Nucleus accumbens (tissue), 56 donors: ENCODE results near the gene F2R.
"Not testable (repeated sequence)": the region's sequence is repeated elsewhere in the genome, so short reads cannot be mapped to it uniquely, and the experiment has no call there.

ENCODE experiments used
- DNase-seq, 56 donors: peaks; one replicate each; lab custom pipeline; 2025; lab: John Stamatoyannopoulos, UW

The F2R gene

GRCh38 chr5:76717222-76718083 is 1.5 kb downstream of the F2R start:
- DNase-seq, result no peak

- DNase-seq, result no peak
Measured at GRCh38 chr5:76718381-76718832, 2.5 kb downstream of the F2R start.

DNA sequence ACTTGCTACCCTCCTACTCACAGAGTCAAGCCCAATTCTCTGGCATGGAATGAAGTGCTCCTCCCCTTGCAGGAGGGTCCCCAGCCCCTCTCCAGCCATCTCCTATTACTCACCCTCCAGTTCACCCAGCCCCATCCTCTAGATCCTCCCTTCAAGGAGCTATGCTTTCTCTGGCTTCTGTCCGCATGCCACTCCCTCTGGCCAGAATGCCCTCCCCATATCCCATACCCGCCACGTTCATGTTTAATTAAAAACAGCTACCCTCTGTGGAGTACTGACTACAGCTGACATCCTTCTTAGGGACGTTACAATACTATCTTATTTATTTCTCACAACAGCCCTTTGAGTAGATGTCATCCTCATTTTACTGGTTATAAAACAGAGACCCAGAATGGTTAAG is 3.0 kb downstream of the F2R start:
- DNase-seq, result no peak

DNA sequence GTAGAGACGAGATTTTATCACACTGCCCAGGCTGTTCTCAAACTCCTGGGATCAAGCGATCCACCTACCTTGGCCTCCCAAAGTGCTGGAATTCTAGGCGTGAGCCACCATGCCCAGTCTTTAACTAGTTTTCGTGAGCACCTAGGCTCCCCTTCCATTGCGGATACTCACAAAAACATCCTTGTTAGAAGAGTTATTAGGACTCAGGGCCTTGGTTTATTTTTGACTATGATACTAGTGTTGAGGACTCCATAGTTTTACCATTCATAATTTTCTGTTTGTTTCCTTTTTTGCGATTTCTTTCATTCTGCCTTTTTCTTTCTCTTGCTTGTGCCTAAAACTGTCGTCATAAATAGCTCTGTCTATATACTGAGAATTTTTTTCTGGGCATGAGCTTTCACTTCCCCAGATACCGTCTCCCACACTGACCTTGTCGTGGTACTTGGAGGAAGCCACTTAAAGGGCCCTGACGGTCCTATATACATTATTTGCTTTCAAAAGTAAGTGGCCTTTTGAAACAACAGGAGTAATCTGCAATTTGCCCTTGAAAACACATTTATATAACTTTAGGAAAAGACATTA is 5.2 kb downstream of the F2R start:
- no peak for DNase-seq

GRCh38 chr5:76723266-76723665 is 7.3 kb downstream of the F2R start:
- DNase-seq, result no peak

DNA sequence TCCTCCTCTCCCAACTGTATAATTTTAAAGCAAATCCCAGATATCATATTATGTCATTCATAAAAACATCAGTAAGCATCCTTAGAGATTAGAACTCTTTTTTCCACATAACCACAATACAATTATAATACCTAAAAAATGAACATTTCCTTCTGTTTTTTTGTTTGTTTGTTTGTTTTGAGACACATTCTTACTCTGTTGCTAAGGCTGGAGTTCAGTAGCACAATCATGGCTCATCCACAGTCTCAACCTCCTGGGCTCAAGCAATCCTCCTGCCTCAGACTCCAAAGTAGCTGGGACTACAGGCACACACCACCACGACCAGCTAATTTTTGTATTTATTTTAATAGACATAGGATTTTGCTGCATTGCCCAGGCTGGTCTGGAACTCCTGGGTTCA is 8.0 kb downstream of the F2R start:
- no peak for DNase-seq

DNA sequence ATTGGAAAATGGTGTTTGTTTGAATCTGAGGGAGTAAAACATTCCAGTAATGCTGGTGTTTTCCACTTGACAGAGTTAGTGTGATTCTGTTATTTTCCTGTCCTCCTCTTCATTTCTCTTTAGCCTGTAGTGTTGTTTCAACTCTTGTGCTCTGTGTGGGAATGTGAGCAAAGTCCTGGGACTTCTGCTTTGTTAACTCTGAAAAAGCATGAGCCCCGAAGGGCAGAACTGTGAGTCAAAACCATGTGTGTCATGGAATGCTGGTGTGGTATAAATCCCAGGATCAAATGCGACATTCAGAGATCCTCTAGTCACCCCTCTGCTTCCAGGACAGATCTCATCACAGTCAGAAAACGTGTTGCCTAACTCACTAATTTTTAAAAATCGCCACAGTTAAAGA is 8.9 kb downstream of the F2R start:
- DNase-seq, result no peak

- DNase-seq, result no peak
Measured at GRCh38 chr5:76728965-76729364, 13.0 kb downstream of the F2R start.

DNA sequence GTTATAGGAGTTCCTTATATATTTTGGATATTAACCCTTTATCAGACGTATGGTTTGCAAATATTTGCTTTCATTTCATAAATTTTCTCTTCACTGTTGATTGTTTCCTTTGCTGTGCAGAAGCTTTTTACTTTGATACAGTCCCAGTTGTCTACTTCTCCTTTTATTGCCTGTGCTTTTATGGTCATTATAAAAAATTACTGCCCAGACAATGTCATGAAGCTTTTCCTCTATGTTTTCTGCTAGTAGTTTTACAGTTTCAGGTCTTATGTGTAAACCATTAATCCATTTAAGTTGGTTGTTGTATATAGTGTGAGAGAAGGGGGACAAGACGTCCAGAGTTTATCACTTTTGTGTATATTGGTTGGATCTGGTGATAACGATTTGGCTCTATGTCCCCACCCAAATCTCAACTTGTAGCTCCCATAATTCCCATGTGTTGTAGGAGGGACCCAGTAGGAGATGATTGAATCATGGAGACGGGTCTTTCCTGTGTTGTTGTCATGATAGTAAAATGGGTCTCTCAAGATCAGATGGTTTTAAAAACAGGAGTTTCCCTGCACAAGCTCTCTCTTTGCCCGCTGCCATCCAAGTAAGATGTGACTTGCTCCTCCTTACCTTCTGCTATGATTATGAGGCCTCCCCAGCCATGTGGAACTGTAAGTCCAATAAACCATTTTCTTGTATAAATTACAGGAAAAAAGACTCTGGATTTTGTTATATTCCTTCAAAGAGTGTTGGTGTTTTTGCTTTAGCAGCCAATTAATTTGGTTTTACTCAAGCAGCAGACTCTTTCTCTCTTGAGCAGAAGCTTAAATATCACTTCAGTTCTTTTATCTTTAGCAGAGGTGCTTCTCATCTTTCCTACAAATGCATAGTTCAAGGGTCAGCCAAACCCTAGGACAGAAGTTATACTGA is 13.7 kb downstream of the F2R start:
- no peak for DNase-seq

DNA sequence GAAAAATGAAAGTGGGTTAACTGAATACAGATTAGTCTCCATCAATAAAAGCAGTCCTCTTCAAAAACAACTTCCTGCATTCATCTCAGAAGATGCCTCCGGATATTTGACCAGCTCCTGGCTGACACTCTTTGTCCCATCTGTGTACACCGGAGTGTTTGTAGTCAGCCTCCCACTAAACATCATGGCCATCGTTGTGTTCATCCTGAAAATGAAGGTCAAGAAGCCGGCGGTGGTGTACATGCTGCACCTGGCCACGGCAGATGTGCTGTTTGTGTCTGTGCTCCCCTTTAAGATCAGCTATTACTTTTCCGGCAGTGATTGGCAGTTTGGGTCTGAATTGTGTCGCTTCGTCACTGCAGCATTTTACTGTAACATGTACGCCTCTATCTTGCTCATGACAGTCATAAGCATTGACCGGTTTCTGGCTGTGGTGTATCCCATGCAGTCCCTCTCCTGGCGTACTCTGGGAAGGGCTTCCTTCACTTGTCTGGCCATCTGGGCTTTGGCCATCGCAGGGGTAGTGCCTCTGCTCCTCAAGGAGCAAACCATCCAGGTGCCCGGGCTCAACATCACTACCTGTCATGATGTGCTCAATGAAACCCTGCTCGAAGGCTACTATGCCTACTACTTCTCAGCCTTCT is 16.6 kb downstream of the F2R start:
- DNase-seq, result no peak

DNA sequence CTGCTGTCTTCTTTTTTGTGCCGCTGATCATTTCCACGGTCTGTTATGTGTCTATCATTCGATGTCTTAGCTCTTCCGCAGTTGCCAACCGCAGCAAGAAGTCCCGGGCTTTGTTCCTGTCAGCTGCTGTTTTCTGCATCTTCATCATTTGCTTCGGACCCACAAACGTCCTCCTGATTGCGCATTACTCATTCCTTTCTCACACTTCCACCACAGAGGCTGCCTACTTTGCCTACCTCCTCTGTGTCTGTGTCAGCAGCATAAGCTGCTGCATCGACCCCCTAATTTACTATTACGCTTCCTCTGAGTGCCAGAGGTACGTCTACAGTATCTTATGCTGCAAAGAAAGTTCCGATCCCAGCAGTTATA is 17.1 kb downstream of the F2R start:
- no peak for DNase-seq

DNA sequence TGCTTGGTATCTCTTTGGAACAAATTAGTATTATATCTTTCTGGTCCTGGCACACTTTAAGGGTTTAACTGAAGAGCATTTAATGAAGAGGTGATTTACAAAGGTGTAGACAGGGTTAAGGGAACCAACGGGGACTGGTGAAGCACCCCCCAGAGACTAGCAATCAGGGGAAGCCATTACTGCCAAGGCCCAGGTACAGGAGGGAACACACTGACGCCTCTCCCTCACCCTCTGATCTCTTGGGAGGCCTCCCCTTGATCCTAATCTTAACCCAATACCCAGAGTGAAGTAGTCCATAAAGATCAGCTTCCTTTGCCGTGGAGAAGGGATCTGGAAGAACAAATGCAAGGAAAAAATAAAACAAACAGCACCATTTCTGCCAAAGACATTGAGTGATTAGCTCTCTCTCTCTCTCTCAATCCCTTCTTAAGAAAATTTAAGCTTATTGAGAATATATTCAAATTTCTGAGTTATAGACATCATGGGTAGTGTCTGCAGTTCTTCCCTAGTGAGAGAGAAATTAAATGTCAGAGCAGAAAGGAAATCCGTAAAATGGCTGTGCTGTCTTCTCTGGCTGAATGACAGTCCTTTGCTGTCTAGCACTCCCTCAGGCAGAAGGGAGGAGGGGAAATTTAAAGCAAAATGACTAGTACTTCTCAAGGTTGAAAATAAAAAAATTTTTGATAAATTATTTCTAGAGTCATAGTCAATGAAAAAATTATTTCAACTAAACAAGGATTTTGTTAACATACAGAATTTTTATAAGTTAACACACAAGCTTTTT is 20.0 kb downstream of the F2R start:
- DNase-seq, result no peak

- no peak for DNase-seq
Measured at GRCh38 chr5:76736679-76737556, 21.0 kb downstream of the F2R start.

DNA sequence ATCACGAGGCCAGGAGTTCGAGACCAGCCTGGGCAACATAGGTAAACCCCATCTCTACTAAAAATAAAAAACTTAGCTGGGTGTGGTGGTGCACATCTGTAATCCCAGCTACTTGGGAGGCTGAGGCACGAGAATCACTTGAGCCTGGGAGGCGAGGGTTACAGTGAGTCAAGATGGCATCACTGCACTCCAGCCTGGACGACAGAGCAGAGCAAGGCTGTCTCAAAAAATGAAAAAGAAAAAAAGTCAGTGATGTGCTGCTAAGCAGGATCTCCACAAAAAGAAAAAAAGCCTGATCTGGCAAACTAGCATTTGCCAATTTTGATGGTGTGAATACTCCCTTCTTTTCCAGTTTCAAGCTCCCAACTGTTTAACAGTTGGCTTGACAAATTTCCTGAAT is 21.9 kb downstream of the F2R start:
- DNase-seq, result no peak

DNA sequence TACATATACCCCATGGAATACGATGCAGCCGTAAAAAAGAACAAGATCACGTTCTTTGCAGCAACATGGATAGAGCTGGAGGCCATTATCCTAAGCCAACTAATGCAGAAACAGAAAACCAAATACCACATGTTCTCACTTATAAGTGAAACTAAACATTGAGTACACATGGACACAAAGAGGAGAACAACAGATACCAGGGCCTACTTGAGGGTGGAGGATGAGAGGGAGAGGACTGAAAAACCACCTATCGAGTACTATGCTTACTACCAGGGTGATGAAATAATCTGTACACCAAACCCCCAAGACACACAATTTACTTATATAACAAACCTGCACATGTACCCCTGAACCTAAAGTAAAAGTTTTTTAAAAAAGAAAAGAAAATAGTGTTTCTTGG is 25.6 kb downstream of the F2R start:
- not testable (repeated sequence) for DNase-seq

DNA sequence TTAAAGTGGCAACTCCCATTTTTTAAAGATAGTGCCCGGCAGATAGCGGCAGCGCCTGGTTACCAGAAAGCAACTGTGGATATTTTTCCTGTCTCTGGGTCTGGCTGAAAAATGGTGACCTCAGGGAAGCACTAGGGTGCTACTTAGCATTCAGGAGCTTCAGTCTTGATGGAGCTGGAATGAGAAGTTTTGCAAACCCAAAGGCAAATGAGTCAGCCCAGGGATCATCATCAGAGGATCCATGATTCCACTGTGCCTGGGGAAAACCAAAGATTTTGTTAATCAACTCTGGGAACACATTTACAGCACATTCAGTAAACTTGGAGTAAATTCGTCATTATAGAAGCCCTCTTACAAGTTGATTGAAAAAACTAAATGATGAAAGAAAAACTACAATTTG is 26.7 kb downstream of the F2R start:
- no peak for DNase-seq

DNA sequence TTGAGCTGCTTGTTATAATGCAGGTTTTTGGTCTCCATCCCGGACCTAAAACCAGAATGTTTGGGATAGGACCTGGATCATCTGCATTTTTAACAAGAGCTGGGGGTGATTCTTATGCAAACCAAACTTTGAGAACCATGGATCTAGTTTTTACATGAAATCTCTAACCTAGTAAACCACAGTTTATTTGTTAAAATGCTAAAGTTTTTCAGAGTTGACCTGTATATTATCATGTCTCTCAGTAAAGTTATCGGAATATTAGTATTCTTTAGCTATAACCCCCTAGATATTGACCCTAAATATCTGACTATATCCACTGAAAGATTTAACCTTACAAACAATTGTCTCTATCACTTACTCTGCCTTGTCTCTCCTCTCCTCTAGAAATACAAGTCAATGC is 28.7 kb downstream of the F2R start:
- DNase-seq, result no peak

- DNase-seq, result no peak
Measured at GRCh38 chr5:76745670-76746069, 29.7 kb downstream of the F2R start.

GRCh38 chr5:76746677-76747076 is 30.8 kb downstream of the F2R start:
- no peak for DNase-seq
